ENCODE results near the gene RASGRF1.
"Not testable (repeated sequence)": the region's sequence is repeated elsewhere in the genome, so short reads cannot be mapped to it uniquely, and the experiment has no call there.

Gene RASGRF1

DNA sequence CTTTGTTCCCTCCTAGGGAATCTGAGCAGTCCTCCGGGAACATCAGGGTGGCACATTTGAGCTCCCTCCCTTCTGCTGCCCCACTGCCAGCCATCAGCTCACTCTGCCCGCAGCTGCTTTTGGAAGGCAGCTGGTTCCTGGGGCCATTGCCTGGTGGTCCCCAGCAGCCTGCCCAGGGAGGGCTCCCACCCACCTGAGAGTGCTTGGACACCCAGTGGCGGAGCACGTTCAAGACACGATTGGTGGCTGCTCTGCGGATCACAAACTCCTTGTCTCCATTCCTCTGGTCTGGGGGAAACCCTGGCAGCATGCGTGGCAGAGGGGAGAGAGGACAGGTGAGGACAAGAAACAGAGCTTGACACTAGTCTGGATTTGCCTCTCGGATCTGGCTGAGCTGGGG is 92.1 kb downstream of the RASGRF1 start:
- DNase-seq (ENCODE audit: low read depth), result no peak
- TF ChIP-seq, protein P1, sequence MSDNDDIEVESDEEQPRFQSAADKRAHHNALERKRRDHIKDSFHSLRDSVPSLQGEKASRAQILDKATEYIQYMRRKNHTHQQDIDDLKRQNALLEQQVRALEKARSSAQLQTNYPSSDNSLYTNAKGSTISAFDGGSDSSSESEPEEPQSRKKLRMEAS (IDR thresholded peaks at IDR 0.05; ENCODE audit: low read depth, low read length), result no peak
- TF ChIP-seq, protein P2, sequence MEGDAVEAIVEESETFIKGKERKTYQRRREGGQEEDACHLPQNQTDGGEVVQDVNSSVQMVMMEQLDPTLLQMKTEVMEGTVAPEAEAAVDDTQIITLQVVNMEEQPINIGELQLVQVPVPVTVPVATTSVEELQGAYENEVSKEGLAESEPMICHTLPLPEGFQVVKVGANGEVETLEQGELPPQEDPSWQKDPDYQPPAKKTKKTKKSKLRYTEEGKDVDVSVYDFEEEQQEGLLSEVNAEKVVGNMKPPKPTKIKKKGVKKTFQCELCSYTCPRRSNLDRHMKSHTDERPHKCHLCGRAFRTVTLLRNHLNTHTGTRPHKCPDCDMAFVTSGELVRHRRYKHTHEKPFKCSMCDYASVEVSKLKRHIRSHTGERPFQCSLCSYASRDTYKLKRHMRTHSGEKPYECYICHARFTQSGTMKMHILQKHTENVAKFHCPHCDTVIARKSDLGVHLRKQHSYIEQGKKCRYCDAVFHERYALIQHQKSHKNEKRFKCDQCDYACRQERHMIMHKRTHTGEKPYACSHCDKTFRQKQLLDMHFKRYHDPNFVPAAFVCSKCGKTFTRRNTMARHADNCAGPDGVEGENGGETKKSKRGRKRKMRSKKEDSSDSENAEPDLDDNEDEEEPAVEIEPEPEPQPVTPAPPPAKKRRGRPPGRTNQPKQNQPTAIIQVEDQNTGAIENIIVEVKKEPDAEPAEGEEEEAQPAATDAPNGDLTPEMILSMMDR (IDR thresholded peaks at IDR 0.05; ENCODE audit: low read depth, low read length), result no peak
- TF ChIP-seq MYC (IDR thresholded peaks at IDR 0.05; ENCODE audit: low read depth, low read length), result no peak
- no peak for TF ChIP-seq POLR2A (IDR thresholded peaks at IDR 0.05; ENCODE audit: extremely low read depth, insufficient read length)
- no peak overlapping the region for H3K4me3 ChIP-seq (ENCODE audit: low read depth, low read length)

DNA sequence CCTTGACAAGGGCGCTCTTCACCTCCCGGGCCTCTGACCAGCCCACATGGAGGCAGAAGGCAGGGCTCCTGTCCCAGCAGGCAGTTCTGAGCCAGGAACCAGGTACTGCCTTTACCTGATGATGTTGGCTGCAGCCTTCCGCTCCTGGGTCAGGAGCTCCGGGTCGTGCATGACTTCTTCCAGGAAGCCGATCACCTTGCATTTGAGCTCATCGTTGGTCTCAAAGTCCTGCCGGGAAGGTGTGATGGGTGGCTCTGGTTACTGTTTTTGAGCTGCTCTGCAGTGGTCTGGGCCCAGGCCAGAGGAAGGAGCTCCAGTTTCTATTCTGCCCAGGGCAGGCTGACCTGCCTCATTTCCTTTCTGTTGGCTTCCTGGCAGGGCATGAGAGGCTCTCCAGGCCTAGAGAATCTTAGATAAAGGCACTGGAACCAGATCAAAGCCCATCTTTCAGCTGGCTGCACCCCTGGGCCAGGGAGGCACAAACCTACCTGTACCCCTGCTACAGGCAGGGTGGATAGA is 92.5 kb downstream of the RASGRF1 start:
- H3K4me3 ChIP-seq (ENCODE audit: low read depth, low read length), result no peak overlapping the region
- TF ChIP-seq, protein P2 (IDR thresholded peaks at IDR 0.05; ENCODE audit: low read depth, low read length), result no peak
- no peak for TF ChIP-seq POLR2A (IDR thresholded peaks at IDR 0.05; ENCODE audit: extremely low read depth, insufficient read length)
- no peak for DNase-seq (ENCODE audit: low read depth)

DNA sequence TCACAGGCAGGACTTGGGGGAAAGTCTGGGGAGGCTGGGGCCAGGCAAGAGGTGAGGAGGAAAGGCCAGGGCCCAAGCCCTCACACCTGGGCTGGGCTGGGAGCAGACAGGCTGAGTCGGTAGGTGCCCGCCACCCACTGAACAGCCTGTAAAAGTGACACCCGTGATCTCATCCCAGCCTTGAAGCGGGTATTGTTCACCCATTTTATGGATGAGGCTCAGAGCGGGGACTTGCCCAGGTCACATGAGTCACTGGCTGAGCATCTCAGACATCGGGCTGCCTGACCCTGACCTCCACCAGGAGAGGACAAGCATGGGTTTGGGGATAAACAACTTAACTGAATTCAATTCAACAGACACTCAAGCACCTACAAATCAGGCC is 93.7 kb downstream of the RASGRF1 start:
- DNase-seq (ENCODE audit: low read depth), result no peak
- H3K4me3 ChIP-seq (ENCODE audit: low read depth, low read length), result no peak overlapping the region
- TF ChIP-seq MYC (IDR thresholded peaks at IDR 0.05; ENCODE audit: low read depth, low read length) (no peak), POLR2A (IDR thresholded peaks at IDR 0.05; ENCODE audit: extremely low read depth, insufficient read length) (no peak)
- TF ChIP-seq, protein P1 (IDR thresholded peaks at IDR 0.05; ENCODE audit: low read depth, low read length), result no peak
- TF ChIP-seq, protein P2 (IDR thresholded peaks at IDR 0.05; ENCODE audit: low read depth, low read length), result no peak

DNA sequence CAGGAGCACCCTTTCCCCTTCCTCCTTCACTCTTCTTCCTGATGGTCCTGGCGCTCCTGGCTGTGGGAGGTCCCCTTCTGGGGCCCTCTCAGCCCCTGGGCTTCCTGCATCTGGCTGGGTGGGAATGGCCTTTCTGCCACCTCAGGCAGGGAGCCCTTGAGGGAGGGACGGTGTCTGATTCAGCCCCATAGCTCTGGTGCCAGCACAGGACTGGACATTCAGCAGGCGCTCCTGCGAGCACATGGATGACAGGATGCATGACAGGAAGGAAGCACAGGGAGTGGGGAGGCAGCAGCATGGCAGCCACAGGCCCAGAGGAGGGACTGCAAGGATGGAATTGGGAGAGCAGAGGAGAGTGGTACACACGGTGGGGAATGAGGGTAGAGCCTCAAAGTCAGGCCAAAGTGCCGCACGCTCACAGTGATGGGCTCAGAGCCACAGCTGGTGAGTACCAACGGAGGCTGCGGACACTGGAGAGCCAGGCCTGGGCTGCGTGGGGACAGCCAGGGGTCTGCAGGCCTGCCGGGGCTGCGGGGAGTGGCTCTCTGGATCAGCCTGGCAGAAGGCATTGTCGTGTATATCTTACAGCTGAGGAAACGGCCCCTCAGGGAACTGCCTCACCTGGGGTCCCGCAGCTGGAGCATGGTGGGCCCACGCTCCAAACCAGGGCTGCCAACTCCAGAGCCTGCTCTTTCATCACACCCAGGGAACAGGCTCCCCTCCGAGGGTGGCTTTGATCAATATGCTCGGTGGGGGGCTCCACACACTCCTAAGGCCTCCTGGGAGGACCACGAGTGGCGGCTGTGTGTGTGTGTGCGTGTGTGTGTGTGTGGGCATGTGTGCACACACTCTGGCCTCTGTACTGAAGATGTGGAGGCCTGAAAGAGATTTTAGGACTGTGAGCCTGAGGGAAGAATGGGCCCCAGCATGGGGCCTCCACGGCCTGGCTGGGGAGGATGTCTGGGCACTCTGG is 94.4 kb downstream of the RASGRF1 start:
- no peak for DNase-seq (ENCODE audit: low read depth)
- TF ChIP-seq, protein P2 (IDR thresholded peaks at IDR 0.05; ENCODE audit: low read depth, low read length), result no peak
- TF ChIP-seq, protein P1 (IDR thresholded peaks at IDR 0.05; ENCODE audit: low read depth, low read length), result no peak
- TF ChIP-seq POLR2A (IDR thresholded peaks at IDR 0.05; ENCODE audit: extremely low read depth, insufficient read length), result no peak
- TF ChIP-seq MYC (IDR thresholded peaks at IDR 0.05; ENCODE audit: low read depth, low read length), result no peak
- H3K4me3 ChIP-seq (ENCODE audit: low read depth, low read length), result no peak overlapping the region

DNA sequence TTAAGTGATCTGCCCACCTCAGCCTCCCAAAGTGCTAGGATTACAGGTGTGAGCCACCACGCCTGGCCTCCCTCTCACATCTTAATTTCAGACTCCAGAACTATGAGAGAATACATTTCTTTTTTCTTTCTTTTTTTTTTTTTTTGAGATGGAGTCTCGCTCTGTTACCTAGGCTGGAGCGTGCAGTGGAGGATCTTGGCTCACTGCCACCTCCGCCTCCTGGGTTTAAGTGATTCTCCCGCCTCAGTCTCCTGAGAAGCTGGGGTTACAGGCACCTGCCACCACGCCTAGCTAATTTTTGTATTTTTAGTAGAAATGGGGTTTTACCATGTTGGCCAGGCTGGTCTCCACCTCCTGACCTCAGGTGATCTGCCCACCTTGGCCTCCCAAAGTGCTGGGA is 95.4 kb downstream of the RASGRF1 start:
- not testable (repeated sequence) for H3K4me3 ChIP-seq (ENCODE audit: low read depth, low read length); DNase-seq (ENCODE audit: low read depth)

DNA sequence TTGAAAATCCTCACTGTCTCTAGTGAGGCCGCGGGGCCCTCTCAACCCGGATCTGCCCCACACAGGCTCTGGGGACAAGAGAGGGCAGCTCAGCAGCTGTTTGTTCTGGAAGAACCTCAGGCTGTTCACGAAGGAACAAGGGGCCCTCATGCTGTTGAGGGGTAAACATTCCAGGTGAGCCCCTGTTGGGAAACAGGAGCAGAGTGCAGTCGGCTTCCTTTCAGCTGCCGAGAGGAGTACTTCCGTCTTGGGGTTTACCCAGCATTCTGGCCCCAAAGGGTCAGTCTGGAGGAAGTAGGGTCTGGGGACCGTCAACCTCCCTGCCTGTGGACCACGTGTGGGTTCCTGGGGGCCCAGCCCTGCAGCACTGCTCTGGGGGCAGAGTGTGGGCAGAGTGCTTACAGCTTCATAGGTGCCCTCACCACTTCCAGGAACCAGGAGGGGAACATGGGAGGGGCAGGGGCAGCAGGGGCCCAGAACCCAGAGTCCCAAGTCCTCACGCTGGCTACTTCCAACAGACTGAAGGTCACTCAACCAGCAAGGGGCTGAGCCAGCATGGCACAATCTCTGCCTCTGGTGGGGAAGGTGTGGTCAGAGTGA is 96.5 kb downstream of the RASGRF1 start:
- DNase-seq (ENCODE audit: low read depth), result no peak
- TF ChIP-seq, protein P2 (IDR thresholded peaks at IDR 0.05; ENCODE audit: low read depth, low read length), result no peak
- TF ChIP-seq MYC (IDR thresholded peaks at IDR 0.05; ENCODE audit: low read depth, low read length), result no peak
- no peak for TF ChIP-seq POLR2A (IDR thresholded peaks at IDR 0.05; ENCODE audit: extremely low read depth, insufficient read length)
- TF ChIP-seq, protein P1 (IDR thresholded peaks at IDR 0.05; ENCODE audit: low read depth, low read length), result no peak; the same call in 1 of the 2 replicates
- H3K4me3 ChIP-seq (ENCODE audit: low read depth, low read length), result no peak overlapping the region

All from NB4 (cell line).